Measurements from ENCODE around the gene TFB2M. TPM values are rescaled to one million over a fixed set of nuclear protein-coding genes. Genes with fewer than 3 reads are reported as not detected.
"Not testable (repeated sequence)": the region's sequence is repeated elsewhere in the genome, so short reads cannot be mapped to it uniquely, and the experiment has no call there.

TFB2M gene
- polyA plus RNA-seq, 1 donor (not counting 4 experiments of a cell fraction or from before 2014, with no cell fraction given), result 28.6 TPM

DNA sequence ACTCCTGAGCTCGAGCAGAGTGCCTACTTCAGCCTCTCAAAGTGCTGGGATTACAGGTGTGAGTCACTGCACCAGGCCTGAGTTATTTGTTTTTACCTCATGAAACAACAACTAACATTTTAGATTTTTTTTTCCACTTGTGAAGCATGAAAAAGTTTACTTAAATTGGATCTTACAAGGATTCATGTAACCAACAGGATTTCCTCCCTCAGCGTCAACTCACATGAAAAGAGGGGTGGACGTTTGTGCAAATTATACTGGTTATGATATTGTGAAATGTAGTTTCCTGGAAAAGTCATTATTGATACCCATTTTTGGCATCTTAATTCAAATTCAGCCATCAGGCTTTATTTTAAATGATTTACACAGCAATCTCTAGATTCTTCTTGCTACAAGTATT is 6.7 kb upstream of the TFB2M start:
- Histone ChIP-seq H4K20me1 (ENCODE audit: control insufficient read depth, extremely low read depth, insufficient read depth, low read length) (no peaks in the 10 kb centered on the region), H2AFZ (ENCODE audit: control insufficient read depth, low read length) (no peak overlapping the region), H3K9ac (ENCODE audit: control insufficient read depth, extremely low read depth, insufficient read depth, low read length) (no peak overlapping the region), H3K4me2 (ENCODE audit: control insufficient read depth, extremely low read depth, insufficient read depth, low read depth, low read length) (no peak overlapping the region), H3K79me2 (ENCODE audit: control insufficient read depth, insufficient read depth, low read length) (peaks cover 47% of the 10 kb centered on the region), H3K4me1 (ENCODE audit: control insufficient read depth, extremely low read depth, insufficient read depth, low read length) (peaks cover 7% of the 10 kb centered on the region), H3K36me3 (ENCODE audit: control insufficient read depth in 2 of 2, extremely low read depth in 1 of 2, insufficient read depth in 2 of 2, low read length in 2 of 2) (no peaks in the 10 kb centered on the region), H3K4me3 (ENCODE audit: control insufficient read depth in 2 of 3, extremely low read depth in 1 of 3, insufficient read depth in 2 of 3, low read depth in 1 of 3, low read length in 3 of 3) (no peak overlapping the region), H3K27me3 (ENCODE audit: control insufficient read depth, extremely low read depth, insufficient read depth, low read length) (no peaks in the 10 kb centered on the region), H3K27ac (ENCODE audit: control insufficient read depth, insufficient read depth, low read length) (no peak overlapping the region), H3K9me1 (ENCODE audit: control insufficient read depth, extremely low read depth, insufficient read depth, low read length) (no peaks in the 10 kb centered on the region), H3K9me3 (ENCODE audit: control insufficient read depth, low read depth, low read length) (no peaks in the 10 kb centered on the region)
- TF ChIP-seq, protein P1, sequence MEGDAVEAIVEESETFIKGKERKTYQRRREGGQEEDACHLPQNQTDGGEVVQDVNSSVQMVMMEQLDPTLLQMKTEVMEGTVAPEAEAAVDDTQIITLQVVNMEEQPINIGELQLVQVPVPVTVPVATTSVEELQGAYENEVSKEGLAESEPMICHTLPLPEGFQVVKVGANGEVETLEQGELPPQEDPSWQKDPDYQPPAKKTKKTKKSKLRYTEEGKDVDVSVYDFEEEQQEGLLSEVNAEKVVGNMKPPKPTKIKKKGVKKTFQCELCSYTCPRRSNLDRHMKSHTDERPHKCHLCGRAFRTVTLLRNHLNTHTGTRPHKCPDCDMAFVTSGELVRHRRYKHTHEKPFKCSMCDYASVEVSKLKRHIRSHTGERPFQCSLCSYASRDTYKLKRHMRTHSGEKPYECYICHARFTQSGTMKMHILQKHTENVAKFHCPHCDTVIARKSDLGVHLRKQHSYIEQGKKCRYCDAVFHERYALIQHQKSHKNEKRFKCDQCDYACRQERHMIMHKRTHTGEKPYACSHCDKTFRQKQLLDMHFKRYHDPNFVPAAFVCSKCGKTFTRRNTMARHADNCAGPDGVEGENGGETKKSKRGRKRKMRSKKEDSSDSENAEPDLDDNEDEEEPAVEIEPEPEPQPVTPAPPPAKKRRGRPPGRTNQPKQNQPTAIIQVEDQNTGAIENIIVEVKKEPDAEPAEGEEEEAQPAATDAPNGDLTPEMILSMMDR (optimal IDR thresholded peaks at IDR 0.05 in 1 of 3, IDR thresholded peaks at IDR 0.05 in 1 of 3, conservative IDR thresholded peaks at IDR 0.05 in 1 of 3; ENCODE audit: extremely low read depth in 1 of 3, insufficient read depth in 2 of 3, low read length in 3 of 3), result no peak
- no peak for TF ChIP-seq EZH2 (IDR thresholded peaks at IDR 0.05; ENCODE audit: low read length)
- dilution Hi-C loops (cut with MboI; ENCODE audit: extremely low pct_ligation_motif_present, low sequenced_read_pairs), result no loop called here
- FAIRE-seq (no peak), DNase-seq (ENCODE audit: low read depth, low spot score) (no peak)

DNA sequence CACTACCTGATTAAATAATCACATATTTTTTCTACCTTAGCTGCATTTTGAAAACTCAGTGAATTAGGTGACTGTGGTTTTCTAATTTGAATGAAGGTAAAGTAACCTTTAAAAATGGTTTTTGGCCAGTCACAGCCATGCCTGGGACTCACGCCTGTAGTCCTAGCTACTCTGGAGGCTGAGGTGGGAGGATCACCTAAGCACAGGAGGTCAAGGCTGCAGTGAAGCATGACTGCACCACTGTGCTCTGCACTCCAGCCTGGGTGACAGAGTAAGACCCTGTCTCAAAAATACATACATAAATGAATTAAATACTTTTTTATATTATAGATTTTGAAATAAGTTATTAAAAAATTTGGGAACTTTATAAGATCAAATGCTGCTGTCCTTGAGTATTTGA is 5.9 kb upstream of the TFB2M start:
- H3K4me3 ChIP-seq (ENCODE audit: control insufficient read depth in 2 of 3, extremely low read depth in 1 of 3, insufficient read depth in 2 of 3, low read depth in 1 of 3, low read length in 3 of 3), result no peak overlapping the region
- TF ChIP-seq, protein P1 (optimal IDR thresholded peaks at IDR 0.05 in 1 of 3, IDR thresholded peaks at IDR 0.05 in 1 of 3, conservative IDR thresholded peaks at IDR 0.05 in 1 of 3; ENCODE audit: extremely low read depth in 1 of 3, insufficient read depth in 2 of 3, low read length in 3 of 3), result no peak
- no peak for TF ChIP-seq EZH2 (IDR thresholded peaks at IDR 0.05; ENCODE audit: low read length)
- no peaks in the 10 kb centered on the region for H3K36me3 ChIP-seq (ENCODE audit: control insufficient read depth in 2 of 2, extremely low read depth in 1 of 2, insufficient read depth in 2 of 2, low read length in 2 of 2)
- no peaks in the 10 kb centered on the region for H3K9me3 ChIP-seq (ENCODE audit: control insufficient read depth, low read depth, low read length)
- H3K9ac ChIP-seq (ENCODE audit: control insufficient read depth, extremely low read depth, insufficient read depth, low read length), result no peak overlapping the region
- no peak overlapping the region for H3K4me2 ChIP-seq (ENCODE audit: control insufficient read depth, extremely low read depth, insufficient read depth, low read depth, low read length)
- dilution Hi-C loops (cut with MboI; ENCODE audit: extremely low pct_ligation_motif_present, low sequenced_read_pairs), result no loop called here
- peaks cover 51% of the 10 kb centered on the region for H3K79me2 ChIP-seq (ENCODE audit: control insufficient read depth, insufficient read depth, low read length)
- no peak for DNase-seq (ENCODE audit: low read depth, low spot score)
- H3K27me3 ChIP-seq (ENCODE audit: control insufficient read depth, extremely low read depth, insufficient read depth, low read length), result no peaks in the 10 kb centered on the region
- no peak for FAIRE-seq
- H3K9me1 ChIP-seq (ENCODE audit: control insufficient read depth, extremely low read depth, insufficient read depth, low read length), result no peaks in the 10 kb centered on the region
- H4K20me1 ChIP-seq (ENCODE audit: control insufficient read depth, extremely low read depth, insufficient read depth, low read length), result no peaks in the 10 kb centered on the region
- no peak overlapping the region for H3K27ac ChIP-seq (ENCODE audit: control insufficient read depth, insufficient read depth, low read length)
- peaks cover 11% of the 10 kb centered on the region for H3K4me1 ChIP-seq (ENCODE audit: control insufficient read depth, extremely low read depth, insufficient read depth, low read length)
- H2AFZ ChIP-seq (ENCODE audit: control insufficient read depth, low read length), result no peak overlapping the region

DNA sequence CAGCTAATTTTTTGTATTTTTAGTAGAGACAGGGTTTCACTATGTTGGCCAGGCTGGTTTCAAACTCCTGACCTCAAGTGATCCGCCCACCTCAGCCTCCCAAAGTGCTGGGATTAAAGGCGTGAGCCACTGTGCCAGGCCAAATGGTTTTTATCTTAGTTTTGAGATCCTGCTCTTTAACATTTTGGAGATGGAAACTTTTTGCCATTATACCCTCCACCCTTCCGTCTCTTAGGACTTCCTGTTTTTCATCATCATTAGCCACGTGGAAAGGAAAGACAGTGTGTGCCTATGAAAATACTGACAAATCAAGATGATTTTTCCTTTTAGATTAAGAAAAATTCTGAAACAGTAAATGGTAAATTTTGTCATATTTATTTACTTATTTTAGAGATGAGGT is 5.2 kb upstream of the TFB2M start:
- H3K4me2 ChIP-seq (ENCODE audit: control insufficient read depth, extremely low read depth, insufficient read depth, low read depth, low read length); H3K9me1 ChIP-seq (ENCODE audit: control insufficient read depth, extremely low read depth, insufficient read depth, low read length); H2AFZ ChIP-seq (ENCODE audit: control insufficient read depth, low read length); dilution Hi-C loops (cut with MboI; ENCODE audit: extremely low pct_ligation_motif_present, low sequenced_read_pairs); H3K9me3 ChIP-seq (ENCODE audit: control insufficient read depth, low read depth, low read length); H3K27me3 ChIP-seq (ENCODE audit: control insufficient read depth, extremely low read depth, insufficient read depth, low read length); FAIRE-seq; H3K36me3 ChIP-seq (ENCODE audit: control insufficient read depth in 2 of 2, extremely low read depth in 1 of 2, insufficient read depth in 2 of 2, low read length in 2 of 2); H3K9ac ChIP-seq (ENCODE audit: control insufficient read depth, extremely low read depth, insufficient read depth, low read length); H3K27ac ChIP-seq (ENCODE audit: control insufficient read depth, insufficient read depth, low read length); H4K20me1 ChIP-seq (ENCODE audit: control insufficient read depth, extremely low read depth, insufficient read depth, low read length); H3K4me3 ChIP-seq (ENCODE audit: control insufficient read depth in 2 of 3, extremely low read depth in 1 of 3, insufficient read depth in 2 of 3, low read depth in 1 of 3, low read length in 3 of 3); DNase-seq (ENCODE audit: low read depth, low spot score): not testable (repeated sequence)
- Histone ChIP-seq H3K4me1 (ENCODE audit: control insufficient read depth, extremely low read depth, insufficient read depth, low read length) (peaks cover 11% of the 10 kb centered on the region), H3K79me2 (ENCODE audit: control insufficient read depth, insufficient read depth, low read length) (peaks cover 51% of the 10 kb centered on the region)
